Measurements from ENCODE around the gene PAGE2B.
"Not testable (repeated sequence)": the region's sequence is repeated elsewhere in the genome, so short reads cannot be mapped to it uniquely, and the experiment has no call there.

The PAGE2B gene

DNA sequence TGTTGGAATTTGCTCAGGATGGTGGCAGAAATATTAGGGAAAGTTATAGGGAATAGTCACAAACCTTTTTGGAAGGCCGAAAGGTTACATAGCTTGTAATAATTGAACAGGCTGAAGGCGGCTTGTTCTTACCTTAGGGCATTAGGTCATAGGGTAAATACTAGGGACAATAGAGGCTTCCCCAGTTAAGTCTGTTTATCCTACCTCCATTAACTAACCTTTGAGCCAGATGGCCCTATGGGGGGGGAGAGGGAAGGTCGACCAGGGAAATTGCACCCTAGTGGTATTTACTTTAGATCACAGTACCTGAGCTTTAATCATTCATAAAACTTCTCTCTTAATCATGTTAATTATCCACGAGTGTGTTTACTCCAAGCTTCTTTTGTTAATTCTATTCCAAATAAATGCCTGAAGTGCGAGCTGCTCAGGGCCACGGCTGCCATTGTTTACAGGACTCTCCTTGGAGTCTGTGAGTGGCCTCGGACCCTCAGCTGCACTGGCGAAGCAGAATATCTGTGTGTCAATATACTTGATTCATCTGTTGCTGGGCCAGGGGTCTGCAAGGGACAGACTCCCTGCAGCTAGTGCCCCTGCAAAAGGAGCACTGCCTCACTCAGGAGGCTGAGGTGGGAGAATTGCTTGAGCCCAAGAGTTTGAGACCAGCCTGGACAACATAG, 36.9 kb downstream of the PAGE2B start:
- DNase-seq = peak in 1 of 2 experiments; percentile 6

DNA sequence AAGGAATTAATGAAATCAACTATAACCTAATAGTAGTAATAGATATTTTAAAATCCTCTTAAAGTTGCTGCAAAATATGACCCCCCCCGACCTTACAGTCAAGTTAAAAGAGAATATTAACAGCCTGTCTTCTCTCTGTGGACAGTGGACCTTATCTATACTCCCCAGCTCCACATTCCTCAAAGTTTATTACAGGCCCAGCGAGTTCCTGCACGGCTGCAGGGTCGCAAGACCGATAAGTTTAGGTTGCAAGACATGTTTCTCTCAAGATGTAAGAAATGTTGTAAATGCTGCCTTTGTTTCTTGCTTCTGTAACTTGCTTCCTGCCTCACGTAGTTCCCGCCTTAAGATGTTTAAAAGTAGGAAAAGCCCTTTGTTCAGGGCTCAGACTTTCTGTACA, 41.8 kb downstream of the PAGE2B start:
- not testable (repeated sequence) for DNase-seq

DNA sequence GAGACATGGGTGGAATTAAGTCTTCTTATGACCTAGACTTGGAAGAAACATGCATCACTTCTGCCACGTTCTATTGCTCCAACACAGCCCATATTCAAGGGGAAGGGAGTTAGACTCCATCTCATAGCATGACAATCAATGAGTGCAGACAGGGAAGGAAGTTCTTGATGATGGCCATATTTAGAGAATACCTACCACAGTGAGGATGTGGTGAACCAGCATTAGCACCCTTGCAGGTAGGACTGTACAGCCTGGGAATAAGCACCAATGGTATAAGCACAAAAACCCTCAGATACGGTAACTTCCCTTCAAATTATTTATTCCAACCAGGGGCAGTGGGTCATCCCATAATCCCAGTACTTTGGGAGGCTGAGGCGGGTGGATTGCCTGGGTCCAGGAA, 43.7 kb downstream of the PAGE2B start:
- no peak for DNase-seq

DNA sequence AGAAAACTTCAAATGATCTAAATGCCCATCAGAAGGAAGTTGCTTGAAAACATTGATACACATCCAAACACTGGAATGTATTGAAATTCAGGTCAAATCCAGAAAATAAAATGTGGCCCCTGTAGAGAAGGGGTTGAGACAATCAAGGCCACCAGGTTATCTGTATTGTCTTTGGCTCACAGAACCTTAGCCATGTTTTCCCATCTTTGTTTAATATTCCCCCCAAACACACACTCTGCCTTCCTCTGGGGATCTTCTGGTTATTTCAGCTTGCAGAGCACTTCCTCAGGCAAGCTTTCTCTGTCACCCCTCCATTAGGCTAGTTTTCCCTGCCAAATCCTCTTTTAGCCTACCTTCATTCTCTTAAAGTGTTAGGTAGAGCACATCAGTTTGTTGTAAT, 44.4 kb downstream of the PAGE2B start:
- no peak for DNase-seq

DNA sequence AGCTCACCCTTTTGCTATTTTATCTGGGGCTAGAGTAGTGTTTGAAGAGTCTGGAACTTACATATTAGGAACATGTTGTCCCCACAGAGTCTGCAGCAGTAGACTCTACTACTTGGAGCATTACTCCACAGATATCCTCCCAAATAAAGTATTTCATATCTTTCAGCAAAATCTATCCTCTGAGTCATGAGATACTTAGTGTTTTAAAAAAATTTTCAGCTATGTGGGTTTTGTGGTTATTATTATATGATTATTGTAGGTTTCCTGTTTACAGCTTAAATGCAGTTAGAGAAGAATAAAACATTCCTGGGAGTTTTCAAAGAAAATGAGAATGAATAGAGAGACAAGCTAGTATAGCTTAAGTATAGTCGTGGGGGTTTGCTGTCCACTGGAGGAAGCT, 44.9 kb downstream of the PAGE2B start:
- DNase-seq = no peak

DNA sequence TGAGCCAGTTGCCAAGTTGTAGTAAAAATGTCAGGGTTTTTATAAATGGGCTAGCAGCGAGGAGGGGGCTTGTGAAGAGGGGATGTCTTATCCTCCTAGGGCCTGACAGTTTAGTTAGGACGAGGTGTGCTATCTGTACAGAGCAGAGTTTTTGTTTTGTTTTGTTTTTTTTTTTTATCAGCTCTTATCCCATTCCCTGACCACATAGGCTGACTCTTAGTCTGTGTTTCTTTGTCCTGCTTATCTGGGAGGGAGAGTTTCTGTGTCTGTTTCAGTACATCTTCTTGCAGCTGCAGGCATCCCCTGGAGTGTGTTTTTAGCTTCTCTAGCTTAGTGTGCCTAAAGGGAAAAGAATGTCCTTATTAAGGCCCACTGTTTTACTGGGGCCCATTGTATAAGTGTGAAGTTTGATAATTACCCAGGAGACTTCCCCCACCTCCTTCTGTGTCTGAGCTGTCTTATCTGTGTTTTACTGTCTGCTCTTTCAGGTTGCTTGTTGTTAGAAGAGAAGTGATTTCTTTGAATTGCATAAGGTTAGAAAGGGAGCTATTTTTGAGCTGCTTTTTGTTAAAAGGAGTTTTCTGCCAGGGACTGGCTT, 46.0 kb downstream of the PAGE2B start:
- DNase-seq = no peak

DNA sequence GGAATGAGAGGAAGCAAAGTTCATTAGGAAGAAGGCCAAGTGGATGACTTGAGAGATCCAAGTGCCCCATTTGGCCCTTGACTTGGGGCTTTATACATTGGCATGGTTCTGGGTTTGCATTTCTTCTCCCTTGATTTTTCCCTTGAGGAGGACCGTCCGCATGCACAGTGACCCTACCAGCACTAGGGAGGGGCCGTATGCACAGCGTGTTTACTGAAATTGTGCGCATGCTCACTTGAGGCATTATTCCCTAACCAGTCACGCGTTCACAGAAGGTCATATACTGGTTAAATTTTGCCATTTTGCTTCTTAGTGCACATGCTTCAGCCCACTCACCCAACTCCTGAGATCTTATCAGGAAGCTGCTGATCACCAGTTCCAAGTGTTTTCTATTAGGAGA, 49.1 kb downstream of the PAGE2B start:
- no peak for DNase-seq

DNA sequence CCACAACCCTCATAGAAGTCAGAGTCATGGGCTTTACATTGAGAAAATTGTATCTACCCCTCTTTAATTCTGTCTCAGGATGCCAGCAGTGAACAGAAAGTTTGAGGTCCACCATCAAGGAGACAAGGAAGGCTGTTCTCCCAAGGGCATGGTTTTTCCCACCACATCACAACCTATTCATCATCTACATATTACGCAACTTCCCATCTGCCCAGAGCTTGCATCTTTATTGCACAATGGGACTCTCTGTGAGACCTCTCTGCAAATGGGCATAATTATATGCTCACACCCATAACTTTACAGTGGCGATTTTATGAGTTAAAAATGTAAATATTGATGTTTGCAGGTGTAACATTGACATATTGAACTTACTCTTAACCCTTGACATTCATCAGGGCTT, 52.9 kb downstream of the PAGE2B start:
- peak in 1 of 2 experiments; percentile 7 for DNase-seq
